Ramos (cell line): ENCODE measurements around the gene TRAPPC2L.

Experiments
- in situ Hi-C: fragments of 300-500 bp; cut with MboI; formaldehyde crosslinking; loops from one replicate; pipeline ENCODE4 v1.14.3; 2022; ENCODE audit warnings: low sequenced_read_pairs; ENCODE audit not compliant: unreplicated experiment

The TRAPPC2L gene

GRCh38 chr16:88872650-88873331, 15.9 kb downstream of the TRAPPC2L start:
- in situ Hi-C loops, result no loop called here

GRCh38 chr16:88874938-88875599, 18.1 kb downstream of the TRAPPC2L start:
- in situ Hi-C loops, result no loop called here

DNA sequence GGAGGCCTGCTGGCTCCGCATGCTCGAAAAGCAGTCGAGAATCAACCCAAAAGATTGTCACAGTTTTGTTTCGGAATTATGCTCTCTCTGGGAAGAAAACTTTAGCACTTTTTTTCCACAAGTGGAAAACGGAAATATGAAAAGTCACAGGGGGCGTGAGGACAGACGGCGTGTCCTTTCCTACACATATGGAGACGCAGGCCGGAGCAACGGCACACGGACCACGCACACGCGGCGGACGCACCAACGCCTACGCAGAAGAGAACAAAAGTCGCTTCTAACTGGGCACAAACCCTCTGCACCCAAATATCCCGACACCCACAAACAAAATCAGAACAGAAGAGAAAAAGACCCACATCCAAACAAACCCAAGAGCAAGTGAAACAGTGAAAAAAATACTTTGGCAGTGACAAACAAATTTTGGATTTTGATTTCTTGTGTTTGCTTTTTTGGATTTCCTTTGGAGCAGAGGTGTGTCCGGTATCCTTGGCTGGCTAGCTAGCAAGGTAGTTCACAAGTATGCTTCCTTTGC, 18.8 kb downstream of the TRAPPC2L start:
- in situ Hi-C loops, result no loop called here

- in situ Hi-C loops, result no loop called here
These were observed 20.1 kb downstream of the TRAPPC2L start for GRCh38 chr16:88876942-88877526.

- in situ Hi-C loops, result no loop called here
These were observed 20.8 kb downstream of the TRAPPC2L start for GRCh38 chr16:88877564-88878289.

- in situ Hi-C loops, result no loop called here
These were observed 21.4 kb downstream of the TRAPPC2L start for GRCh38 chr16:88878356-88878755.

- in situ Hi-C loops, result no loop called here
These were observed 22.2 kb downstream of the TRAPPC2L start for GRCh38 chr16:88878967-88879787.

DNA sequence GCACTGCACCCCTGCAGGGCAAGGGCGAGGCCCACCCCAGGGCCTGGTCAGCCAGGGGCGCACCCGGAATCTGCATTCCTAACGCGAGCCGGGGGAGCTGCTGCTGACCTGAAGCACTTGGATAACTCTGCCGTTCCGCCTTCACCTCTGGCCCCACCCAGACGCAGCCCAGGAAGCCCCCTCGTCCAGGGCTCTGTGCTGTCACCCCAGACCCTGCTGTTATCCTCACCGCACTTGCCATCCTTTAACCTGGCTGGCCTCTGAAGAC, 22.8 kb downstream of the TRAPPC2L start:
- in situ Hi-C loops, result no loop called here

GRCh38 chr16:88880226-88881006, 23.5 kb downstream of the TRAPPC2L start:
- in situ Hi-C loops, result no loop called here

- in situ Hi-C loops, result no loop called here
These were observed 24.2 kb downstream of the TRAPPC2L start for GRCh38 chr16:88881007-88881615.

- in situ Hi-C loops, result no loop called here
These were observed 24.9 kb downstream of the TRAPPC2L start for GRCh38 chr16:88881675-88882357.

DNA sequence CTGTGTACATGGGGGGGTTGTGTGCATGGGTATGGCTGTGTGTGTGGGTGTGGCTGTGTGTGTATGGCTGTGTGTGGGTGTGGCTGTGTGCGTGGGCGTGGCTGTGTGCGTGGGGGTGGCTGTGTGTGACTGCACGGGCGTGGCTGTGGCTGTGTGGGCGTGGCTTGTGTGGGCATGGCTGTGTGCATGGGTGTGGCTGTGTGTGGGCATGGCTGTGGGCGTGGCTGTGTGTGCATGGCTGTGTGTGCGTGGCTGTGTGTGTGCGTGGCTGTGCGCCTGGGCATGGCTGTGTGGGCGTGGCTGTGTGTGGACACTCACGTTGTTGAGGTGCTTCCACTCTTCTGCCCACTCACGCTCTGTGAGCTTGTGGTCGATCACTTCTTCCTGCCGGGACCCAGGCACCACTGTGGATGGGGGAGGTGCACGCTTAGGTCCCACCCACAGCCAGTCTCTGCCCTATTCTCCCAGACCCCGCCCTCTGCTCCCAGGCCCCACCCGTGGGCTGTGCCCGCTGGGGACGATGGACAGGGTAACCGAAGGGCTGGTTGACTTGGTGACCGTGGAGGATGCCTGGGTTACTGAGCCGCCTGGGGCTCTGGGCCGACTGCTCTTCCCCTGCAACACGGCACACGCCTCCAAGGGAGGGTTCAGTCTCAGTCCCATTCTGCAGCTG, 25.6 kb downstream of the TRAPPC2L start:
- in situ Hi-C loops, result no loop called here

GRCh38 chr16:88883117-88883895, 26.4 kb downstream of the TRAPPC2L start:
- in situ Hi-C loops, result no loop called here

DNA sequence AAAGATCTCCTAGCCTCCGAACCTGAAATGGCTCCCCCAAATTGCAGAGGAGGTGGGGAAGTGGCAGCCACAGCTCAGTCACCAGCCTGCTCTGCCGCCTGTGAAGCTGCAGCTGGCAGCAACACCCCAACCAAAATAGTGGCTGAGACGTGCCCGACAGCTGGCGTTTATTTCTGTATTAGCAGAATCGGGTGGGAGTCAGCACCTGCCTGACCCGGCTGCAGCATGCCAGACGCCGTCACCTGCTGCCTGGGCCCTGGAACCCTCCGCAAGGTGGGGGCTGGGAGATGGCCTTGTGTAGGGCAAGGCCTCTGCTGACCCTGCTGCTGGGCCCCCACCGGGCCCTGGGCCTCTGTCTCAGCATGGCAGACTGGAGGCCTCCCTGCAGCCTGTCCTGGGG, 27.0 kb downstream of the TRAPPC2L start:
- in situ Hi-C loops, result no loop called here

DNA sequence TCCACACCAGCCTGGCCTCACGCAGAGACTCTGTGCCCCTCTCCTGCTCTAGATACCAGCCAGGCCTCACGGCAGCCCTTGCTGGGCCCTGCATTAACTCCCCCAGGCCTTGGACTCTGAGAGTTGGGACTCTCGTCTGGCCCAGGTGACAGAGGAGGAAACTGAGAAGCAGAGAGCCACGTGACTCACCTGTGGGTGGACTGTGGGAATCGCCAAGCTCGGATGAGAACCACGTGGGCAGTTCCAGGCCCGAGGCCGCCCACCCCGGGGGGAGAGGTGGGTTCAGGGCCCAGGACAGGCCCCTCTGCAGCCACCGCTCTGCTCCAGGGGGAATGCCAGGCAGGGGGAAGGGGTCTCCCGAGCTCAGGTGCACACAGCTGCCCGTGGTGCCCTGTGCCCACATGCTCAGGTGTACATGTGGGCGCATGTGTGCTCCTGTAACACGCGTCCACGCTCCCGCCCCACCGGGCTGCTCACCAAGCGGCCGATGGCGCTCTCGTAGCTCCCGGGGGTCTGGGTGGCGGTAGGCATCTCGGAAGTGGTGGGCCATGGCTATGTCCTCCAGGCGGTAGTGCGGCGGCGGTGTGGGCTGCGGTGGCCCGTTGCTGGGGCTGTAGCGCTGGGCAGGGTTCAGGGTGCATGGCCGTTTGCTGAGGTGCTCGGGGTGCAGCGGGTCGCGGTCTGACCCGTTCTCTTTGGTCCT, 27.8 kb downstream of the TRAPPC2L start:
- in situ Hi-C loops, result no loop called here

DNA sequence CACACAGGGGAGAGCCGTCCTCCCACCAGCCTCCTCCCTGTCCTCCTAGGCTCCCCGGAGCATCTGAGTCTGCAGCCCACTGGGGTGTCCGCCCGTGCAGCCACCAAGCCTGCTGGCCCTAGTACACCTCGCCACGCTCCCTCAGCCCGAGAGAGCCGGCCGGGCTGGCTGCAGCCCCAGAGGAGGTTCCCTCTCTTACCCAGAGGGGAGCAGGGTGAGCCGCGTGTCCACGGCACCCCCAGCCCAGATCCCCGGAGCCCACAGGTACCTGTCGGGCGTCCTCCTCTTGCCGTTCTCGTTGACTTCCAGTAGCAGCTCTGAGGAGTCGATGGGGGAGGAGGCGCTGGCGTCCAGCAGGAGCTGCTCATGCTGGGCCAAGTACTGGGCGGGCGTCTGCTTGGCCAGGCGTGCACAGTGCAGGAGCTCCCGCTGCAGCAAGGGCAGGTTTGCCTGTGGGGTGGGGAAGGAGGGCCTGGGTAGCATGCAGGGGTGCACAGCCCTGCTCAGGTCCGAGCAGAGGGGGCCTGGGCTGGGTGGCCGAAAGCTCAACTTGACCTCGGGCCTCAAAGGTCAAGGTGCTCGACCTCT, 28.9 kb downstream of the TRAPPC2L start:
- in situ Hi-C loops, result no loop called here
